Stimulated activated naive CD4-positive, alpha-beta T cell treated with Interleukin-2 at 50 U/mL for 16 hours (primary cell): Measurements from ENCODE around the gene GNL1.

Experiments
- DNase-seq: peaks from one replicate; lab custom pipeline; 2025; lab: John Stamatoyannopoulos, UW

Gene GNL1

DNA sequence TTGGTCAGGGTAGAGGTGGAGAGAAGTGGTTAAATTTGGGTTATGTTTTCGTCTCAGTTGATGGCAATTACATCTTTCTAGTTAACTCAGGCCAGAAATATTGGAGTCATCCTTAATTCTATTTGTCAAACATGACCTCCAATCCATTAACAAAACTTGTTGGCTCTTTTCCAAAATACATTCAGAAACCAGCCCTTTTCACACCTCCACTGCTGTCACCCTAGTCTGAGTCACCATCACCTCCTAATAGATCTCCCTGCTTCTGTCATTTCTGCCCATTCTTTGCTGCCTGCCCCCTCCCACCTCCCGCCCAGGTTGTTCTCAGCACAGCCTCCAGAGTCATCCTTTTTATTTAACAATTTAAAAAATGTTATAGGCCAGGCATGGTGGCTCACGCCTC lies 12.0 kb upstream of the GNL1 start:
- peak; percentile 66 for DNase-seq

DNA sequence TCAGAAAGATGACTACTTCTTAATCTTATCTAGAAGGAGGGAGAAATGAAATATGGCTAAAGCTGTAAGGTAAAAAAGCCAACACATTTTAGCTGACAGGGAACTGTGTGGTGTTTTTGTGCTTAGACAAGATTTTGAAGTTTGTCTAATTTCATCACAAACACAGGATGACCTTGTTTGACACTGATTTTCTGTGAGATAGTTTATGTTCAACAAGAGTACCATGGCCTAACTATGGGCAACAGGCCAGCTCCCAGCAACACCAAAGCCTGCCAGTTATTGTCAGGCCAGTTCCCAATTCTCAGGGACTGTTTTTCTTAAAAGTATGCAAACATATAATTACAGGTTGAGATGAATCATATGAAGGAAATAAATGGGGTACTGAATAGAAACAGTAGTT lies 9.5 kb upstream of the GNL1 start:
- DNase-seq, result no peak

GRCh38 chr6:30564114-30564513 lies 7.8 kb upstream of the GNL1 start:
- DNase-seq, result no peak

- no peak for DNase-seq
Observed at GRCh38 chr6:30562470-30563425, 6.5 kb upstream of the GNL1 start.

DNA sequence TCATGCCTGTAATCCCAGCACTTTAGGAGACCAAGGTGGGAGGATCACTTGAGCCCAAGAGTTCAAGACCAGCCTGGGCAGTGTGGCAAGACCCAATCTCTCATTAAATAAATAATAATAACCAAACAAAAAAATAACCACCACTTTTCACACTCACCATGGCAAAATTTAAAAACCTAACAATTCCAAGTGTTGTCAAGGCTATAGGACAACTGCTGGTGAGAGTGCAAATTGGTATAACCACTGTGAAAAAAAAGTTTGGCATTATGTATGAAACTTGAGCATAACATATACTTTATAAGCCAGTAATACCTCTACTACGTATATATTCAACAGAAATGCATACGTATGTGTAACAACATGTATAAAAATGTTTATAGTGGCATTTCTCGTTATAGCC lies 4.6 kb upstream of the GNL1 start:
- DNase-seq, result no peak

GRCh38 chr6:30557683-30557981 lies 1.3 kb upstream of the GNL1 start:
- DNase-seq, result peak; percentile 69

DNA sequence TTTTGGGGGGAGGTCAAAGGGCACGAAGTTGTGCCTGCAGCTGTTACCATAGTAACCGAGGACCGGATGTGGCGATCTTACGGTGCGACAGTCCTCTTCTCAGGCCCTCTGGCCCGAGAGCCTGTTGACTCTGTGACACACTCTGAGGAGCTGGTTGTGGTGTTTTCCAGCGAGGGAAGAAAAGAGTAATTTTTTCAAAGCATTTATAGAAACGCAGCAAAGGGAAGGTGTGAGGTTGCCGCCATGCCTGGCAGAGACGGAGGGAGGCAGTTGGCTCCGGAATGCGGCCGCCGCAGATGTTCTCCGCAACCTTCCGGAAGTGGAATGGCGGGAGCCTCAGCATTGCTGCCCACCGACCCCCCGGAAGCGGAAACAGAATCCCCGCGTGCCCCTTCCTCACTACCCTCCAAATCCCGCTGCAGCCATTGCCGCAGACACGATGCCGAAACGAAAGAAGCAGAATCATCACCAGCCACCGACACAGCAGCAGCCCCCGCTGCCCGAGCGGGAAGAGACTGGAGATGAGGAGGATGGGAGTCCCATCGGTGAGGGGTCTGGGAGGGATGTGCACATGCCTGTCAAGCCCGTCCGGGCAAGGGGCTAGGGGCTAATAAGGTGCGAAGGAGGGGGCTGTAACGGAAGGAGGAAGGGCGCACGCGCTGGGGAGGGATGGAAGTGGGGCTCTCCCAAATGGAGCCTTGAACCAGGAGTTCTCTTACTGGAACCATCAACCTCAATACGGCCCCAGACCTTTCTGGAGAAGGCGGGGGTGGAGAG lies 805 bp upstream of the GNL1 start, which contains the start of gene PRR3:
PRR3 (plus strand) TSS at position 390 of the 777 bp plus-strand sequence; CDS start at position 440, 50 bp downstream.
- DNase-seq, result peak; percentile 85

DNA sequence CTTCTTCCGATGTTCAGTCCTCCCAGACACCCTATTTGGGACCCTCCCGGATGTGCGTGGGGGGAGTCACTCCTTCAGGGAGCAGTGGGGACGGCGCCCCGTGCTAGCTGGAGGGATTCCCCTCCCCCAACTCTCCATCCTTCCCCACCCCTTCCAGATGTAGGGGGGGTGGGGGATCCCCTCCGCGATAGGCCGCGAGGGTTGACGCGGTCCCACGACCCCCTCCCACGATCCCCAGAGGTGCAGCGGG lies 548 bp downstream of the GNL1 start:
- no peak for DNase-seq

DNA sequence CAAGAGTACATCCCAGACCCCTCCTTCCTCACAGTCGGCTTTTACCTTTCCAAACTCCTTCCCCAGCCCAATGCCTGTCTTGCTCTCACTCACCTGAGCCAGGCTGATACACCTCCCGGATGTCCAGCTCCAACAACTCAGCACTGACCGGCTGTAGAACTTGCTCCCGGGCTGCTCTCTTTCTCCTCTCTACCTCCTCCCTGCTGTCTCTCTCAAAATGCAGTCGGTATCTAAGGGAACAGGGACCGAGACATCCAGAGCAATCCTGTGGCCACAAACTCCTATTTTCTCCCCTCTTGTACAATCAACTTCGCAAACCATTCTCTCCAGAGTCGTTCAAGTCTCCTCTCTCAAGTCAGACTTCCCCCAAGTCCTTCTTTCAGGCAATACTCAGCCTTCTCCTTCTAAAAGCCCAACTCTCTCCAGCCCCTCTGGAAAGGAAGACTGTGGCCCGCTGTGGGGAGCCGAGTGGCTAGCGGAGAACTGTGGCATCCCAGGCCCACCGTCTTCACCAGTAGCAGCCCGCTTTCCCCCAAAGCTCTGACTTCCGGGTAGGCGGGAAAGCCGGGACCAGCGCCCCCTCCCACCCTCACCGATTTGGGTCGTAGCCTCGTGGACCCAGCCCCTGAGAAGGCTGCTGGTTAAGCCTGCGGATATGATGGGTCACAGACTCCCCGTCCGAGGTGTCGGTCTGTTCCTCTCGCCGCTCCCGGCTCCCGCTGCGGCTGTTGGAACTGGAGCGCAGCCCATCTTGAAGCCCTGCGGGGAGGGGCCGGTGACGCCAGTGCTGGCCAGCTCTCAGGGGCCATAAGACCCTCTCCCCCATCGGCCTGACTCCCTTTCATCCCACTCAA lies 1.1 kb downstream of the GNL1 start:
- no peak for DNase-seq

DNA sequence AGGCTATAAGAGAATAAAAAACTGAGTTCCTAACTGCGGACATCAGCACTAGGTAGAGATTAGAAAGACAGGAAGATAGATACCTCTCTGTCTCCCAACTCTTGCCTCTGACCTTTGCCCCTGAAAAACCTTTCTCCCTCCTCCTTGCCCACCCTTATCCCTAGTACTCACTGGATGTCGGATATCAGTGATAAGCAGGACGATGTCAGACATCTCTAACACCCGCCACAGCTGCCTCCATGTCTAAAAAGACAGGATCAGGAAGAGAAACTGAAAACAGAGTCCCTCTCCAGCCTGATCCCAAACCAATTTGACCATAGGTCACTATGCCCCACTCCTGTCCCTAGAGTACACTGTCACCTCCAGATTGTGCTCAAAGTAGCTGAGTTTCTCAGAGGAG lies 1.9 kb downstream of the GNL1 start:
- no peak for DNase-seq

DNA sequence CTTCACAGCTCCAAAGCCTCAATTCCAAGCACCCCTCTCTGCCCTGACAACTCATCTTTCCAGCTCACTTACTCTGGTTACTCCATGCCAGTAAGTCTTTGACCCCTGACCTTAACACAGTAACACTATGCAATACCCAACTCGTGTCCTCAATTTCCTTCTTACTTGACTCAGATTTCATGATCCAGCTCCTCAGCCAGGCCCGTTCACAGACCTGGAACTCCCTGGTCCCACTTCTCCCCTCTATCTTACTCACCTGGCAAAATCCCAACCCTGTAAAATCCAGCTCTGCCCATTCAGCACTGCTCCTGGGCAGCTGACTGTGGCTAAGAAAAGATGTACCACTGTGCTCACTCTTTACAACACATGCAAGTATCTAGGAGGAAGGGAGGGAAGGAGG lies 7.9 kb downstream of the GNL1 start:
- DNase-seq, result no peak

- no peak for DNase-seq
Observed at GRCh38 chr6:30547454-30547853, 8.8 kb downstream of the GNL1 start.

- DNase-seq, result no peak
Observed at GRCh38 chr6:30544666-30545272, 11.5 kb downstream of the GNL1 start.

- DNase-seq, result no peak
Observed at GRCh38 chr6:30543821-30544220, 12.5 kb downstream of the GNL1 start.

DNA sequence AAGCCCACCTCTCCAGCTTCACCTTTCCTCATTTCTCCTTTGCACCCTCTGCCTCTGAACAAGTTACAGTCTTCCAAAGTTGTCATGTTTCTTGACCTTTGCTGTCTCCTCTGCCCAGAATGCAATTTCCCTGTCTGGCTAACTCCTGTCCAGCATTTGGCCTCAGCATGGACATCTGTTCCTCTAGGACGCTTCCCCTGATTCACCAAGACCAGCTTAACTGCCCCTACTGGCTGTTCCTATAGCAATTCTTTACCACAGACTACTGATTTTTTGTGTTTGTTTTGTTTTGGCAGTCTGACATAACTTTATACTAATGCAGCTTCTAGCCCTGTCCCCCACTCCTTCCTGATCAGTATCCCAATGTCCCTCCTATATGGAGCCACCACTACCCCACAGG lies 13.4 kb downstream of the GNL1 start:
- no peak for DNase-seq

GRCh38 chr6:30542404-30542725 lies 13.9 kb downstream of the GNL1 start:
- no peak for DNase-seq

DNA sequence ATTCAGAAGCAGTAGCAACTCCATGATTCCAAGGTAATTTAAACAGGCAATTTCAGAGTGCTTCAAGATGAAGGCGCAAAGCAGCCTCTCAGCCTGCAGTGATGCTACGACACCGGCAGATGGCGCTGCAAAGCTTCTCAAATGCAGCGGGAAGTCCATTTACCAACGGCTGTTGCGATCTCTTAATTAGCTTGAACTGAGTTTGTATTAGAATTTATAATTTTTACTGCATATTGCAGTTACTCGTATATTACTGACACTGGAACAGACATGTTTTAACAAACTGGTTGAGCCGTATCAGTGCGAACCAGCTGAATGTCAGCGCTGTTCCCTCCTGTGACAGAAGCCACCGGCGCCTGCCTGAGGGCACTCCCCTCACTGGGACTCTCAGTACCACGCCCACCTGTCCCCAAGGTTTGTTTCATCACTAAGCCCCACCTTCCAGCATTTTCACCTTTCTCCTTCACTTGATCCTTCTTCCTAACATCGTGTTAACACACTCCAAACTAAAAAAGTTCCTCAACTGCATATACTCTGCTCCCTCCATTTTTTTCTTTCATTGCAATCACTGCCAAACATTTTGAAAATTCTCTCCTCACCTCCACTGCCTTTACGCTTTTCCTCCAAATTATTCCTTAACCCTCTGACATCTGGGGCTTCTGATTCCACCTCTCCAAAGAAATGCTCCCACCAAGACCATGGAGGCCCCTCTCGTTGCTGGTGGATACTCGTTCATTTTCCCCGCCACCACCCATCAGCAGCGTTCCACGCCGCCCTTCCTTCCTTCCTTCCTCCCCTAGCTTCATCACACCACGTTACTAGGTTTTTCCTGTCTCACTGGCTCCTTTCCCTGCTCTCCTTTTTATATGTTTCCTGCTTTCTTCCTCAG lies 14.5 kb downstream of the GNL1 start:
- peak; percentile 72 for DNase-seq

GRCh38 chr6:30537931-30538330 lies 18.4 kb downstream of the GNL1 start:
- DNase-seq, result no peak

- no peak for DNase-seq
Observed at GRCh38 chr6:30533460-30534294, 22.6 kb downstream of the GNL1 start.

DNA sequence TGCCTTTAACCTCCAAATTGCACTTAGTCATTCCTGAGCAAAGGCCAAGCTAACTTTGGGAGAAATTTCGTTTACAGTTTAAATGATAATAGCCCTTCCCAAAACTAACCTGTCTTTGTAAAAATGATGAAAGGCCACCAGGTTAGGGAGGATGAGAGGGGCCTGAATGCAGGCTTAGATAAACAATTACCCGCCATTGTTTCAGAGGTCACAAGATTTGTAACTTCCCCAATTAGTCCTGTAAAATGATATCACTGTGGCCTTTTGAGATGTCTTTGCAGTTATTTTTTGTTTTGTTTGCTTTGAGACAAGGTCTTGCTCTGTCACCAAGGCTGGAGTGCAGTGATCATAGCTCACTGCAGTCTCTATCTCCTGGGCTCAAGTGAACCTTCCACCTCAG lies 26.3 kb downstream of the GNL1 start:
- no peak for DNase-seq
